Putamen (tissue), 1 donor: ENCODE measurements around the gene CREBZF.

Experiments used
- DNase-seq: peaks from one replicate; pipeline ENCODE4 v3.0.0-alpha.2; 2016; ENCODE audit warnings: low spot score

The CREBZF gene, protein sequence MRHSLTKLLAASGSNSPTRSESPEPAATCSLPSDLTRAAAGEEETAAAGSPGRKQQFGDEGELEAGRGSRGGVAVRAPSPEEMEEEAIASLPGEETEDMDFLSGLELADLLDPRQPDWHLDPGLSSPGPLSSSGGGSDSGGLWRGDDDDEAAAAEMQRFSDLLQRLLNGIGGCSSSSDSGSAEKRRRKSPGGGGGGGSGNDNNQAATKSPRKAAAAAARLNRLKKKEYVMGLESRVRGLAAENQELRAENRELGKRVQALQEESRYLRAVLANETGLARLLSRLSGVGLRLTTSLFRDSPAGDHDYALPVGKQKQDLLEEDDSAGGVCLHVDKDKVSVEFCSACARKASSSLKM

DNA sequence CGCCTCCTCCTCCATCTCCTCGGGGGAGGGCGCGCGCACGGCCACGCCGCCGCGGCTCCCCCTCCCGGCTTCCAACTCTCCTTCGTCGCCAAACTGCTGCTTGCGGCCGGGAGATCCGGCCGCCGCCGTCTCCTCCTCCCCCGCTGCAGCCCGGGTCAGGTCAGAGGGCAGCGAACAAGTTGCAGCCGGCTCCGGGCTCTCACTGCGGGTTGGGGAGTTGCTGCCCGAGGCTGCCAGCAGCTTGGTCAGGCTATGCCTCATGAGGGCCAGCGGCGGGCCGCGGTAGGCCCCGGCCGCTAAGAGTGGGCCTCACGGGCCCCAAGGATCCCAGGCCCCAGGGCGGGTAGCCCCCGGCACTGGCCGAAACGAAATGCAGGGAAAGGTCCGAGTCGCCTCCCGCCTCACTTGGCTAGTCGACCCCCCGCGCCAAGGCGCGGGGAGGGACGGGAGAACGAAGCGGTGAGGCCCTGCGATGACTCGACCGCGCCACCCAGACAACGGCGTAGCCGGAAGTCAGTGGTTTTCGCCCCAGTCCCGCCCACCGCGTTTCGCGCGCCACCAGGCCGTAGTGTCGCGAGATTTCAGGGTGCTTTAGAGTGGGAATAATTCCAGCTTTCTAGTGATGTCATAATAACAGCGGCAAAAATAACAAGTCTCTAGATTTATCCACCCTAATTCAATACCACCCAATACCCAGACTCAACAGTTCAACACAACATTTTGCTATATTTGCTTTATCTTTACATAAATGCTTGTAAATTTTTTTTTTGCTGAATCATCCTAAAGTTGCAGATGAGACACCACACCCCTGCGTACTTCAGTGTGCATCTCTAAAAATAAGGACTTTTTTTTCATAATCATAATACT is at the start of gene CREBZF:
Gene CREBZF (minus strand): TSS at position 515 of the 867 bp plus-strand sequence. CDS start 254 bp downstream, at position 261.
- DNase-seq = peak; percentile 96

DNA sequence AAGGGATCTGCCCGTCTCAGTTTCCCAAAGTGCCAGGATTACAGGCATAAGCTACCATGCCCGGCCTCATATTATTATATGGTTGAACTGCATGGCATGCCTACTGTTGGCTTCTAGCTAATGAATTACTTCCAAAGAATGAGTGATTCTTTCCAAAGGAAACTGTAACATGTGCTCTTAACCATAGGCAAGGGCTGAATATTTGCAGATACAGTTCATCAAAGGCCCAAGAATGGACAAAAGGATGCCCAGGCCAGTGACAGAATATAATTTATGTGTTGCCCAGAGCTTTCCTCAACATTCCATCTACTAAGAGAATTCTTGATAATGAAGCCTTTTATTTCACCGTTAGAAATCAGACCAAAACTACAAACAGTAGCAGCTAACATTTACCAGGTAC is 48.0 kb upstream of the CREBZF start:
- no peak for DNase-seq

DNA sequence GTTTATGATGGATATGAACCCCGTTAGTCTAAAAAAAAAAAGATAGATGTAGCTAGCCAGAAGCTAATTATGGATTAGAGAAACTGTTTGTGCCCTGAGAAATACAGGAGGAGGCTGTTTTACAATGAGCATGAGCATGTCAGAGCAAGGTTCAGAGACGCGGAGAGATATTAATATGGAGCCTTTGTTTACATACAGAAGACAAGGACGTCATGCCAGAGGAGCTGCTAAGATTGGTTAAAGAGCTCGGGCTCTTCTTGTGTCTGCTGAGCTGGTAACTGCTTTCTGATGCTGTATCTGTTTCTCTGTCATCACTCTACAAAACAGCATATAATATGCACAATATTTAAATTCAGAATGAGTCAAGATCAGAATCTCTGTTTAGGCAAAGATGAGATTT is 46.0 kb upstream of the CREBZF start:
- no peak for DNase-seq

DNA sequence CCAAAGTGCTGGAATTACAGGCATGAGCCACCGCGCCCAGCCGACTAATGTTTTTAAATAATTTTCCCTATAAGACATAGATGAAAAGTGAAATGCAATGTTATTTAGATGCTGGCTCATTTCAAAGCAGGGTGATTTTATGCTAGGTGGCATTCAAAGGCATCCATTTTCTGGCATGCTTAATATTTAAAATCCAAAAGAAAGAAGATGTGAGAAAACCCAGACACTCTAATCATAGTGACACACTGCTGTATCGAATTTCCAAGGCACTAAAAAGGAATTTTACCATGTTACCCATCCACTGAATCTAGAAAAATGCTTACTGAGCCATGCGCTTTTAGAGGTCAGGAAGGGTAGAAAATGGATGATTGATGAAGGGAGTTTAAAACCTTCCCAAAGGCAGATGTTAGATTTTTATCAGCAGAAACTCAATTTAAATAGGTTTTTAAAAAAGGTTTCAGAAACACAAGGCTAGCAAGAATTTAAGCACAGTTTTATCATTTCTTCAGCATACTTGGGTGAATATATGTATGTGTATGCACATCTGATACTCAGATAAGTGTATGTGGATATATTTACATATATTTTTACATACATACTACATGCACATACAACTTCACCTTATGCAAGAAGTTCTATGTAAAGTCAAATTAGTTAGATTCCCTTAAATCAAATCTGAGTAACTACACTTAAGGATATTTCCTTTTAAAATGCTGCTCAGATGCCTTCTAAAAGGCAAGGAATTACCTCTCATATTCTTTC is 45.2 kb upstream of the CREBZF start:
- DNase-seq = no peak

DNA sequence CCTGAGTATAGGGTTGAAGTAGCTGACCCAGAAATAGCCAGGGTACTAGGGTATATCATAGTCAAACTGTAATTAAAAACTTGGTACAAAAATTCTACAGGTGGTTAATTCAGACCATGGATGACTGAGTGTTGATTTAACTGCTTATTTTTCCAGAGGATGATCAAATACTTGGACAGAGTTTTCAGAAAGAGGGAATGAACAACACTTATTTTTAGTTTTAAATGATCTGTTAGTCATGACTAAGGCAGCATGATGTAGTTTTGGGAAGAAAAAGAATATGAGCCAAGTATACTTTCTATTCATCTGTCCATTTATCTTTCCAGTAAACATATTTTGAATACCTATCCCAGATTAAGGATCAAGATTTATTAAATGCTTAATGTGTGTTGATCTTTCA is 40.9 kb upstream of the CREBZF start:
- DNase-seq = no peak

DNA sequence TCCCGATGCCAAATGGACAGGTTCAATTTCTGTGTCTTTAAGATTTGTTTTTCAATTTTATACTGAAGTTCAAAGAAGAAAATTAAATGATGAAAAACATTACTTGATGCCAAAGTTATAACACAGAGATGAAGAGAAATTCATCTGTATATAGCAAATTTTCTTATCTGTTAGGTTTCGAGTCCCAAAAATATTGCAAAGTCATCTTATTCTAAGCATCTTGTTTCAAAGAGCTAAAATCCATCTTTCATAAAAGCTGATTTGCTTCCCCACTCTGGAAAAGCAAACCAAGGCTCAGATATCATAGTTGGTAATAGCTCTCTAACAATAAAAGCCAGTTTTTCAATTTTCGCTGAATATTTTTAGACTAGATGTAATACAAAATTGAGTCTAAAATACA is 40.0 kb upstream of the CREBZF start:
- no peak for DNase-seq

DNA sequence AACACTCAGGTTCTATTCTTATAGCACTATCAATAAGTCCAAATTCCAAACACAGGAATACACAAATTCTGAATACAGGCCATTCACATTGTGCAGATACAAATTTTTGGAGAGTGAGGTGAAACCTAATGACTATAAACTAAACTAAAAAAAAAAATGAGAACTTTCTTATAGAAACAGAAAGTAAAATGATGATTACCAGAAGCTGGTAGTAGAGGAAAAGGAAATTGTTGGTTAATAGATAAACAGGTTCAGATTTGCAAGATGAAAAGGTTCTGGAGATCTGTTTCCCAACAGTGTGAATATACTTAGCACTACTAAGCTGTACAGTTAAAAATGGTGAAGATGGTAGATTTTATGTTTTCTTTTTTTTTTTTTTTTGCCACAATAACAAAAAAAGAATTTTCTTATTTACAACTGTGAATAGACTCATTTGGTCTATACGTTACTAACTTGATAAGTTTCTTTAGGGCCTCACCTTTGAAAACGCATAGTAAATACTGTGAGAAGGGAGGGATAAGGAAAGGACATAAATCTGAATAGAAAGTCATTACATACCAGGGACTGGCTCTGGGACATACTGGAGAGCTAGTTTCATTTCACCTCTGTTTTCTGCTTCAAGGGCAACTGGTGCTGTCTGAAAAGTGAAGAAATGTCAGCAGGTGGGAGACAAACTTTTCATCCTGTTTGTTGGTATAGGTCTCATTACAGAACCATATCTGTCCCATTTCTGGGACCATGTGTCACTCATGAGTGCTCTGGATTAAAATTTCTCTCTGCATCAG is 35.2 kb upstream of the CREBZF start:
- no peak for DNase-seq

DNA sequence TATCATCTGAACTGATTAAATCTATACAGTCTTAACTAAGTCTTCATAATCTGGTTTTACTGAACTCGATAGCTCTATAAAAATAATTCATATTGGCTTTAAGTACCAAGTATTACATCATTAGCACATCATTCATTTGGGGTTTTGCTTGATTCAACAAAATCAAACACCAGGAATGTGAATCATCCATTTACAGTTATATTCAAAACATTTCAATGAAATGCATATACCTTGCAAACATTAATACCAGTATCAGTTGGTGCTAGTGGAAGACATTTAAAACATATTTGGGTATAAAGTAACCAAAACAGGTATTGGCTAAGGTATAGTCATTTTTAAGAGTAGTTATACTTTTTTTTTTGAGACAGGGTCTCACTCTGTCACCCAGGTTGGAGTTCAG is 33.3 kb upstream of the CREBZF start:
- DNase-seq = no peak

DNA sequence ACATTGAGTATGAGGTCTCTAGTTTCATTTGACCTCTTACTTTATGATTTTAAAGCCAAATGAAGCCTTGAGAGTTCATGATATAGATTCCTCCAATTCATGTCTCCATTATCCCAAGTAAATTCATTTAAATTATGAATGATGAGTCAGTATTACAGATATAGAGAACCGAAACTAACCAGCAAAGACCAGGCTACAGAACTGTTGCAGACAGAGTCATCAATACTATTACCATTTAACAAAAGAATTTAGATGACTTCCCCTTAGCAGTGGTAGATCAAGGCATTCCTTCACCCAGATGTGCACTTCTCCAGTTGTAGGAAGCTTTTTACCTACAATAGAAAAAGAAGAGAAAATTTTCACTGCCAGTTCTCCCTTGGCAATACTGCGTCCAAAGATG is 32.8 kb upstream of the CREBZF start:
- DNase-seq = no peak

DNA sequence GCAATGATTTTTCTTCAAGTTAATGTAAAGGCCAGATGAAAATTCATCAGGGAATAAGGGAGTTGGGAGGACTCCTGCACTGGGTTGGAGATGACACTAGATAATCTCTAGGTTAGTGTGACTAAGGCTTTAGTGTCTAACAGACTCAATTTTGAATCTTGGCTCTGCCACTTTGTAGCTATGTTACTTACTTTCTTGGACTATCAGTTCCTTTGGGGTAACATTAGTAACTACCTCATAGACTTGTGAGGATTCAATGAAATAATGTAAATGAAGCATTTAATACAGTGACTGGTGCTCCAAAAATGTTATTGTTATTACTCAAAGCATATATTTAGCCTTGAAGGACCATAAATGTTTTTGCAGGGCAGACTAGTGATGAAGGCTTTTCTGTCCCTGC is 30.6 kb upstream of the CREBZF start:
- DNase-seq = no peak

DNA sequence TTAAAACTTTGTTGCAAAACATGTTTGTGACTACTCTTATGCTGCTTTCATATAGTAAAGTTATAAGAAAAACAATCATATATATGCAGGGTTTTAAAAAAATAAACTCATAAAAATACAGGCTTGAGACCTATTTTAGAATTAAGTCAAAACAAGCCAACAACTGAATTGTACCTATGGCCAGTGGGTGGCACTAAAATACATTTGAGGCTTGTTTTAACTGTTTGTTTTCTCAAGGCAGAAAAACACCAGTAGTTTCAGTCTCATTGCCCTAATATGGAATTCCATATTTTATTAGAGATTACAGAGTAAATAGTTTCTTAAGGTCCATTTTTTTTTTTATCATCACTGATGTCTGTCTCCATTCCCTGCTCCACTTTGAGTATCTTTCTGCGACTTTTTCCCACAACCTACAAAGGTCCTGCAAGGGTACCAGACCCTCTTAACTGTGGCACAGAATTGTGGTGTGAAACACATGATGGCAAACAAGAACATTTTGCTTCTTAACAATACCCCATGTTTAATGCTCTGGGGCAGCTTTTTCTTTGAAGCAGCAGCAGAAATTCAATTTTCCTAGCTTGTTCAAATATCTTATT is 29.6 kb upstream of the CREBZF start:
- DNase-seq = no peak

DNA sequence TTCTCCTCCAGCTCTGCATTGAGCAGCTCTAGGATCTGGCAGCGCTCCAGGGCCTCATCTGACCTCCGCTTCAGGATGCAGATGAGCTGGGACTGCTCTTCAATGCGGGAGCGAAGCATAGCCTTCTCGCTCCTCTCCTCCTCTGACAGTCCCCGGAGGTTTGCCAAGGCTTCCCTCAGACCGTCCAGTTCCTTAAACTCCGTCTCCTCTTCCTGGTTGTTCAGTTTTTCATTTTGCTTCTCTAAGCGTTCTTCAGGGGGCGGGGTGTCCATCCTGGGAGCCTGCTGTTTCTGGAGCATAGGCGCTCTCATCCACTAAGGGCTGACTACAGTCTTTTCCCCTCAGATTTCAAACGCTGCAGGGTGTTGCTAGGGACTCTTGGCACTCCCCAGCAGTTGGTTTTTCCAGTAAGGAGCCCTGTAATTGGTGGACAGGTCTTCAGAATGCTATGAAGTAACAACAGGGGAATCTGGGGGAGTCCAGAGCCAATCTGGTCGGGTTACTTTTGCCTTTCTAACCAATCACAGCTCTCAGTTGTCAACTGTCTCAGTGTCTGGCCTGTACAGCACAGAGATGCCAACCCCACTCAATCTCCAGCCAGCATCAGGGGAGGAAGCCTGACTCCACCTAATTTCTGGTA is 21.0 kb upstream of the CREBZF start, which contains the start of gene CCDC89:
Gene CCDC89 (minus strand): TSS at position 376 of the 640 bp plus-strand sequence. CDS start 65 bp downstream, at position 311.
- peak; percentile 87 for DNase-seq

DNA sequence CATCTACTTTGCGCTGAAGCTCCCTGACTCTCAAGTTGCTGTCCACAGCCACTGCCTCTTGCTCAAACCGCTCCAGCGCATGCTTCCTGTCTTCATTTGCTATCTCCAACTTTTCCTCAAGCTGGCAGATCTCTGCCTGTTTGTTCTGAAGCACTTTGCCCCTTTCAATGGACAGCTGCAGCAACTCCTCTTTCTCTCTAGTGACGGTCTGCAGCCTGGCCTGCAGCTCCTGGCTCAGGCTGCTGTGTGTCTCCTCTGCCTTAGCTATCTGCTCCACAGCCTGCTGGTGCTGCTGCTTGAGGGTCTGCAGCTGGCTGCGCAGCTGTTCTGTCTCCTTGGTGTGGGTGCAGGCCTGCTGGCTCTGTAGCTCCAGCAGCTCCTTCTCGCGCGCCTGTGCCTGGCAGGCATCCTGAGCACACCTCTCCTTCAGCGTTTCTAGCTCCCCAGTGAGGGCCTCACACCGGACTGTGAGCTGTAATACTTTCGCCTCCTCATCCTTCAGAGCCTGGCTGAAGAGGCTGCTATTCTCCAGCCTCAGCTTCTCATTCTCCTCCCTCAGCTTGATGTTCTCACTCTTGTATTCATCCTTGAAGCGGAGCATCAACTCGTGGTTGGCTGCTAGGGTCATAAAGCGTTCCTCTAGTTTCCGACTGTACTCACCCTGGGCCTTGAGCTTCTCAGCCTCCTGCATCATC is 20.3 kb upstream of the CREBZF start:
- no peak for DNase-seq

DNA sequence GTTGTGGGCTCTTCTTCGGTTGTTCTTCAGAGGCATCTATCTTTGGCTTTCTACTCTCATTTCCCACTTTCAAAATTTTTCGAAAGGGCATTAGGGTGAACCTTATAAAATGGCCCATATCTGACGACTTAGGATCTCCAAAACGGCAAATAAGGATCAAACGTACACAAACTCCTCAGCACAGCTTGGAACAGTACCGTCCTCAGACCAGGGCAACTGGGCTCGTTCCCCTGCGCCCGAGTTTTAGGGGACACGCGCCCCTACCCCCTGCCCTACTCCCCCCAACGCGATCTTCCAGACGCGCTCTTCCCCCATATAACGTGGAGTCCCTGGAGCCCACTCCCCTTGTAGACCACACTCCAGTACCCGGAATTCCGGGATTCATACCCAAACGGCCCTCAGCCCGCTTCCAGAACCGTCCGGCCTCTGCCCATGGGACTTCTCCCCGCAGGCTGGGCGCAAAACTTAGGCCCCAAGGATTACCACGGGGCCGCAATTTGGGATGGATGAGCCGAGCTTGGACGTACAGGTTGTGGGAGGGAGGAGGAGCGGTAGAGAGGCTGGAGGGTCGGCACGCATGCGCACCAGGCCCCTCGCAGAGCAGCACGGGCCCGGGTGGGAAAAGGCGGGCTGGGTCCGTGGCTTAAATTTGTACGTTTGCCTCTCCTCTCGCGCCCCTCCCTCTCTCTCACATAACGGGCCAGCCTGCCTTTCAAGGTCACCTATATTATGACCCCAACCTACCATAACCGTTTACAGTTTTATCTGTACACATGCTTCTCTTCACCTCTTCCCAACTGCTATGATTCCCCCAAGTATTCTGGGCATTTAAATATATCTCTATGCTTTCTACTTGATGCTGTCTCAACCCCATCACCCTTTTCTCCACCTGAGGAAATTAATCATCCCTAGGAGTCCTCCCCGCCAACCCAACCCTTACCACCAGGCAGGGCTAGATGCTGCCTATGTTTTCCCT is 17.7 kb upstream of the CREBZF start:
- DNase-seq = peak; percentile 77

DNA sequence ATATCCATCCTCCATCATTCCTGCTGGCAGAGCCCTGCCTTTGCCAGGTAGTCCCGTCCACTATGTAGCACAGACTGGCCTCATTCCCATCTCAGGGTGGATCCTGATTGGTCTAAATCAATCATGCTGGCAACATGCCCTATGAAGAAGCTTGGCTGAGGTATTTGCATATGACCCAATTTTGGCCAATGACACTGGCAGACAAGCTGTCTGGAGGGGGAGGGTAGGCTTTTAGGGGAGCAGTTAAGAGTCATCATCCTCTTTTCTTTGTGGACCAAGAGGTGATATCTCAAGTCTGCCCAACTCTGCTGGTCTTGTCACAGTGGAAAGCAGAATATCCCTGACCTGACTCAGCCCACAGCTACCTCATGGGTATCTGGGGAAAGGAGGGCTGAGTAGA is 16.0 kb upstream of the CREBZF start:
- DNase-seq = no peak

DNA sequence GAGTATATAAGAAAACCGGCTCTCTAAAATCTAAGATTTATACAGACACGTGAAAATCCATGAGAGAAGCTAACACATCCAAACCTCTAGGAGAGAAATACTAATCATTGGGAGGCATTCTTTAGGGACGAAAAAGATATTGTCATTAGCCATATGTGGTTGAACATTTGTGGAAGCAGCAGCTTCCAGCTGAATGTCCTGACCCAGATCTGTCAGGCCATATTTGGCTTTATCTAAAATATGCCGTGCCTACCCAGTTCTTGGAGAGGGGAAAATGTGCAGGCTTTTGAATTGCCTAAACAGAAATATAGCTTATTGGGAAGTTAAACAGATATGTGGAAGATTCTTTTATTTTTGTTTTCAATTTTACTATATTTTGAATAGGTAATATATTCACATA is 14.6 kb upstream of the CREBZF start:
- DNase-seq = no peak

DNA sequence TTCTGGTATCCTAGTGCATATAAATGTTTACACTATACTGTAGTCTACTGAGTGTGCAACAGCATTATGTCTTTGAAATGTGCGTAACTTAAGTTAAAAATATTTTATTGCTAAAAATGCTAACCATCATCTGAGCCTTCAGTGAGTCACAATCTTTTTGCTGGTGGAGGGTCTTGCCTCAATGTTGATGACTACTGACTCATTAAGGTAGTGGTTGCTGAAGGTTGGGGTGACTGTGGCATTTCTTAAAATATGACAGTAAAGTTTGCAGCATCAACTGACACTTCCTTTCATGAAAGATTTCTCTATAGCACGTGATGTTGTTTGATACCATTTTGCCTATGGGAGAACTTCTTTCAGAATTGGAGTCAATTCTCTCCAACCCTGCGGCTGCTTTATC is 8.5 kb upstream of the CREBZF start:
- DNase-seq = no peak

DNA sequence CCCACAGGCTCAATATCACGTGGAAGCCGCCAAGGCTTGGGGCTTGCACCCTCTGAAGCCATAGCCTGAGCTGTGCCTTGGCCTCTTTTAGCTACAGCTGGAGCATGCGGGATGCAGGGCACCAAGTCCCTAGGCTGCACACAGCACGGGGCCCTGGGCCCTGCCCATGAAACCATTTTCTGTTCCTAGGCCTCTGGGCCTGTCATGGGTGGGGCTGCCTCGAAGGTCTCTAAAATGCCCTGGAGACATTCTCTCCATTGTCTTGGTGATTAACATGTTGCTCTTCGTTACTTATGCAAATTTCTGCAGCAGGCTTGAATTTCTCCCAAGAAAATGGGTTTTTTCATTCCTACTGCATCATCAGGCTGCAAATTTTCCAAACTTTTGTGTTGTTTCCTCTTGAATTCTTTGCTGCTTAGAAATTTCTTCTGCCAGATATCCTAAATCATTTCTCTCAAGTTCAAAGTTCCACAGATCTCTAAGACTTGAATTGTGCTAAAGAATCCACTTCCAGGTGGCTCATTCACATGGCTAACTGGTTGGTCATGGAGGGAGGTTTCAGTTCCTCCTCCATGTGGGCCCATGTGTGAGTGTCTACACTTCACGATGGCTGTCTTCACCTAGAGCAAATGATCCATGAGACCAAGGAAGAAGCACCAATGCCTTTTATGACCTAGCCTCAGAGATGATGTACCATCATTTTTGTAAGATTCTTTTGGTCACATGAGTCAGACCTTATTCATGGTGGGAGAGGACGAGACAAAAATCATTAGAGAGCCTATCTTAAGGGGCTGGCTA is 7.4 kb upstream of the CREBZF start:
- DNase-seq = no peak
